ENCODE results near the gene CDYL.

Gene CDYL

DNA sequence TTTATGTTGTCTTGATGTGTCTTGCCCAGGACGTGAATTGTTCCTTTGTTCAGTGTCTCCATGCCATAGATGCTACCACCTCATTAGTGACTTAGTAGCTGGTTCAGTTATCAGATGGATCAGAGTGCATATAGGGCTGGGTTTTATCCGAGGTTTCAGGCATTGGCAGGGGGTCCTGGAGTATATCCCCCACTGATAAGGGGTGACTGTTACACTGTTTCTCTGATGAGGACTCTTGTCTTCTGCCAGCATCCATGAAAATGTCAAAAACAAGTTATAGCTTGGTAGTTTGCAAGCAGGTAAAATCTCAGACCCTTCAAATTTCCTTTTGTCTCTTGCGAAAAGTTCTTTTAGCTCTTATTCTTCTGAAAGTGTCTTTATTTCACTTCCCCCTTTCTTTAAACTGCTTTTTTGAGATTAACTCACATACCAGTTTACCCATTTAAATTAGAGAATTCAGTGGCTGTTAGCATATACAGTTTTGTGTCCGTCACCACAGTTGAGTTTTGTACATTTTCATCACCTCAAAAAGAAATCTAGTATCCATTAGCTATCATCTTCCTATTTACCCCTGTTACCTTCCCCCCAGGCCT, 109.2 kb downstream of the CDYL start:
- FAIRE-seq: no peak

DNA sequence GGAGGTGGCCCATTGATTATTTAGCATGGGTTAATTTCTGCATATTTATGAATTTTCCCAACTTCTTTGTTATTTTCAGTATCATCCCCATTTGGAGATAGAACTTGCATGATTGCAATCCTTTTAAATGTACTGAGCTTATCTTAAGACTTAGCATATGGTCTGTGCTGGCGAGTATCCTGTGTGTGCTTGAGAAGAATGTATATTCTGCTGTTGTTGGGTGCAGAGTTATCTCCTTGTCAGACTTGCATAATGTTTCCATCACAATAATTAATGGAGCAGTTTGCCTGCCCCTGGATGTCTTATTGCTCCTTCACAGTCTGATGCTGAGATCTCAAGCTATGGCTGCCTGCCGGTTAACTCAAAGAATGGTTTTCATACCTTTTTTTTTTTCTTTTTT, 112.6 kb downstream of the CDYL start:
- FAIRE-seq: no peak

DNA sequence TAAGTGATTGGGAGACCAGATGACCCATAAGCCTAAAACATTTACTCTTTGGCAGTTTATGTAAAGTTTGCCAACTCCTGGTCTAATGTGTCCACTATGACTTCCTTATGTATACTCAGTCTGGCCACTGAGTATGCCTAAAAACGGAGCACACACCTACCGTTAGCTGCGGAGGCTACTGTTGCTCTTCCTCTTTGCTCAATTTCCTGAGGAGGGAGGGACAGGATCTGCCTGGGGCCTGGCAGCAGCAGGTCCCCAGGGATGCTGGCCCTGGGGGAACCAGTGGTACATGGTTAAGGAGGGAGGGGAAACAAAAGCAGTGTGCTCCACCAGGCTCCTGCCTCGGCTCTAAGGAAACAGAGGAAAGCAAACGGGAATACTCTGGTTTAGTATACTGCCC, 113.5 kb downstream of the CDYL start:
- no peak for FAIRE-seq

DNA sequence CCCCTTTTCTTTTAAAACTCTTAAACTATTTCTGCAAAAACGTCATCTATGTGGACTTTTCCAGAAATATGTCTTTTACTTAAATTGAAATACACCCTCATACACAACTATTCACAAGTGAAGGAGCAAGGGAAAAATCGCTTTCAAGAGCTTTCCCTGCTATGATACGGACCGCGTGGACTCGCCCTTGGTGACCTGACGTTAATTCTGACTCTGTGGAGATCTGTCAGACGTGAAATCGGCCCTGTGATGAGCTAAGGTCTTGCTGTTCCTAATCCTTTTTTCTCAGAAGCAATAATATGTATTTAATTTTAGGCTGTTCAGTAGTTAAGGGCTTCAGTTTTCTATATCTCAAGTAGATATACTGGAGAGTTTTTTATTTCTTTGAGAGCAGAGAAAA, 114.0 kb downstream of the CDYL start:
- FAIRE-seq: no peak

DNA sequence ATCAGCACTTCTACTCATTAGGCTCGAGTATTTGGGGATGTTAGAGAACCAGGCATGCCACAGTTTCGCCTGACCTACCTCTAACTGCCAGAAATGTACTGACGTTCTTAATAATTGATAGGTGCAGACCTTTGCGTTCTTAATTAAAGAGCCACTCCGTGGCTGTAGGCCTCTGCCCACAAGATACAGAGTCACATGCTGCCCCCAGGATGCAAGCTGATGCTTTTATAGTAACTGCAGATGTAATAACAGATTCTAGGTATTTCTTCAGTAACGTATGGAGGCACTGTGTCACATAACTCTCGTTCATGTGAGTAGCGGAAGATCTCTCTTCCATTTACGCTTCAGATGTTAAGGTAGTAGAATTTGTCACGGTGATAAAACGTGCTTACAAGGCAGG, 114.4 kb downstream of the CDYL start:
- no peak for FAIRE-seq

DNA sequence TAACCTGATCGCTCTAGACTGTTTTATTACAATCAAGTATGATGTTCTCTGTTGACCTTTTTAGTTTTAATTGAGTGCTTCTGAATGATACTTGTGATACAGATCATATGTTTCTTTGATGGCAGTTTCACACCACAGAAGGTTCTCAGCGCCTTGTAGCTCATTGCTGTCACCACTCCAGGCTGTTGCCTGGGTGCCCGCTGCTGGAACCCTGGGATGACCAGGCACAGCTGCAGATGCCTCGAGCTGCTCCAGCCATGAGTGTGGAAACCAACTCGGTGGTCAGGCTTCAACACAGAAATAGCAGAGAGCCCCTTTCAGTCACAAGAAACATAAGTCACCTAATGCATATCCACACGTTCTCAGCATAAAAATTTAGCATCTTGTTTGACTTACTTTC, 114.9 kb downstream of the CDYL start:
- FAIRE-seq: no peak

DNA sequence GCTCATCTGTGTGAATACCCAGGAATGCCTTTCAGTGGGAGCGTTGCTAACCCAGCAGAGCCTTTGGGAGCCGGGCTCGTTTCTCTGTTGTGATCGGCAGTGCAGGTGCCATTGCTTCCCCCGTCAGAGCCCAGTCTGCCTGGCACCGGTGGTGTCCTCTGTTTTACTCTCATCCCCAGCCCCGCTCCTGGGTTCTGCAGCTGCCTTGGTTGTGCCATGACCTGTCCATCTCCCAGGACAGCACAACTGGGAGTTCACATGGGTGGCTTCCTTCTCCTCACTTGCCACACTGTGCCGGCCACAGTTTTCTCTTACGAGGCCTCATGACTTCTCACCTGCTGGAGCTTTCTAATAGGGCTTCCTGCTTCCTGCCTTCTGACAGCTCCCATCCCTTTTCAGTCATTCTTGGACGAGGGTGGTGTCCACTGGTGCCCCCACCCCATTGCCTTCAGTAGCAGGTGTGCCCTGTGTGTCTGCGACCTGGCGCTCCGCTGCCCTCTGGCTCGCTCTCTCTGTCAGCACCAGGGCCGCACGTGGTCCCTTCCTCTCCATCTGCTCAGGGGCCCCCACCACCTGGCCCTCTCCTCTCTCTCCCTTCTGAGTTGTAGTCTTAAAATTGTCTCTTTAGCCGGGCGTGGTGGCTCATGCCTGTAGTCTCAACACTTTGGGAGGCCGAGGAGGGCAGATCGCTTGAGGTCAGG, 116.7 kb downstream of the CDYL start:
- FAIRE-seq: no peak

DNA sequence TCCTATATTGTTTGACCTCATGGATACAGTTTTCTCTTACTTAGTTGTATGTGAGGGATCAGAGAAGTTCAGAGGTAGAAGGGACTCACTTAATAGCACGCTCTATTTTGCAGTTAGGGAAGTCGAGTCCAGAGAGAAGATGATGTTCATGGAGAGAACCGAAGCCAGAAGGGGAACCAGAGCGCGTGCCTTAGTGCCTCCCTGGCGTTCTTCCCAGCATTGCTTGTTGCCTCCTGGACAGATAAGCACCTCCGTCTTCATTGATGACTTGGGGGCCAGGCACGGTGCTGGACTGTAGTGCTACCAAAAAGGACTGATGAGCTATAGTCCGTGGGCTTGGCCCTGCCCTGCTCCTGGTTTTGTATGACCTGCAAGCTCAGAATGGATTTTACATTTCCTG, 117.8 kb downstream of the CDYL start:
- FAIRE-seq: no peak

DNA sequence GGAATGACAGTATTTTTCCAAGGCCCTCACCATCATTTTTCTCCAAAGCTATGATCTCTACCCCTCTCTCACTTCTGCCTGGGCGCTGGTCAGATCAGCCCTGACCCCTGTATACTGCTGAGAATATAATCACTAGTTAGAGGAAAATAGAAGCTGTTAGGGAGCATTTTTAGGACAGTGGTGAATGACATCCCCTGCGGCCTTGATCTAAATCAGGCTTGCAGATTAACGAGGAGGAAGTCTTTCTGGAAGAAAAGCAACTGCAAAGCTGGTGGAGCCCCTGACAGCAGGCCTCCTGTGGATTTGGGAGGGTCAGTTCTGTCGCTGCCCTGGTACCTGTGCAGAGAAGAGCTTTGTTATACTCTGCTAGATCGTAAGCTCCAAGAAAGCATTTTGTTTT, 119.8 kb downstream of the CDYL start:
- no peak for FAIRE-seq

DNA sequence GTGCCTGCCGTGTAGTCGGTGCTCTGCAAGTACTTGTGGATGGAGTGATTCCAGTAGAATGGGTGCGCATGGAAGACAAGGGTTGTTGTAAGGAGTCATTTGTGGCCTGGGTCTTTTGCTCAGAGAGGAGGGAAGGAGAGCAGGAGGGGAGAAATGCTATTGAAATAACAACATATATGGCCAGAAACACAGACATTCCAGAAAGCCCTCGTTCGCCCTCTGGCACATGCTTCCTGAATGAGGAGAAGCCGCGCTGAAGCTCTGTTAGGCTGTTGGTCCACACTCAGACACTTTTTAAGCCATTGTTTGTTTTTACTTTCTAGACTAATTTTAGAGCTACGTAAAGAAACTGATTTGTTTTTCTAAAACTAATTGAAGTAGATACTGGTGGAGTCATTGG, 120.2 kb downstream of the CDYL start:
- FAIRE-seq: no peak

DNA sequence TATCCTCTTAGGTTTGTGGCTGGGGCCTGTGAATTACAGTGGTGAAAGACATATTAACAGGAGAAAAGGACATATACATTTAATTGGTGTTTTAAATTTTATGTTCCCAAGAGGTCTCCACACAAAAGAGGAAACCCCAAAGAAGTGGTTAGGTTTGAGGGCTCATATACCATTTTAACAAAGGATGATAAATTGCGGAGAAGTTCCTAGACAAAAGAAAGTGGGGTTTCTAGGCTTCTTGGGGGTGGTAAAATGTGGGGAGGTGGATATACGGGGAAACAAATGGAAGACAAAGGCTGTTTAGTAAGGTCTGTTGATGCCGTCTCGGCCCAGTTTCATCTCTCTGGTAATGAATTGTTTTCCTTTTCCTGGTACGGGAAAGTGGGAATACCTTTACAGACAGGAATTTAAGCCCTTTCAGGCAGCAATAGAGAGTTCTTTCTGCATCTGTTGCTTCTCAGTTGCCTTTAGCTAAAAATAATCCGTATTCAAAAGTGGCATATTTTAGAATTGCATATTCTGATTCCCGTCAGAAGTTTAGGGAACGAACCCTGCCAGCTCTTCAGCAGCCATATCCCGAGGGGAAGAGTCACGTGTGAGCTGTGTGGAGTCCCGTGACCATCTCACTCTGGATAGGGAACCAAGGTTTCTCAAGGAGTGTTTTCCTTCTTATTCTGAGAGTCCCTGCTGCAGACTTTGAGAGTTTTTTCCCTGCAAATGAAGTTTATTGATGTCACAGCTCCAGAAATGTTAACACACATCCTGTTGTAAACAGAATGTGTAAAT, 123.2 kb downstream of the CDYL start:
- FAIRE-seq: no peak

DNA sequence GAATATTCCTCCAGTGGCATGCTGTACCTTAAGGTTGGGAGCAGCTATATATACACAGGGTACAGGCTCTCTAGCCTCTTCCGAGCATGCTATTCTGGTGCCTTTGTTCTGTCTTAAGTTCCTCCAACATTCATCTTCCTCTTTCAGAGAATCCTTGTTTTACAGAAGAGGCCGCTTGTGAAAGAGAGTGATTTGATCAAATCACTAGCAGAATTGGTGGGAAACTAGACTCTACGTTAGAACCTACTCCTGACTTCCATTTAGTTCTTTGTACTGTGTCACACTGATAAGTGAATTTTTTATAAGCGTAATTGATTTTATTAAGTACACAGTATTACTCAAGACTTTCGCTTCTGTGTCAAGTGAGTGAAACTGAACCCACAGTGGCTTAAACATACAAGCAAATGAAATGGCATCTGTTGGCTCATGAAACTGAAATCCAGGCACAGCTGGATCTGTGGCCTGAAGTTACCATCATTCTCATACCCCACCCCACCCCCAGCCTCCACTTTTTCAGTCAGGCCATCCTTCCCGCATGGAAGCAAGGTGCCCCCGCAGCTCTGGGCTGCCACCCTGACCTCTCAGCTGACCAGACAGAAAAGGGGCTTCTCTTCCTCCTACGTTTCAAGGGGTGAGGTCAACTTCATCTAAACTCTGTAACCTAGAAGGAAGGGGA, 125.3 kb downstream of the CDYL start:
- no peak for FAIRE-seq

DNA sequence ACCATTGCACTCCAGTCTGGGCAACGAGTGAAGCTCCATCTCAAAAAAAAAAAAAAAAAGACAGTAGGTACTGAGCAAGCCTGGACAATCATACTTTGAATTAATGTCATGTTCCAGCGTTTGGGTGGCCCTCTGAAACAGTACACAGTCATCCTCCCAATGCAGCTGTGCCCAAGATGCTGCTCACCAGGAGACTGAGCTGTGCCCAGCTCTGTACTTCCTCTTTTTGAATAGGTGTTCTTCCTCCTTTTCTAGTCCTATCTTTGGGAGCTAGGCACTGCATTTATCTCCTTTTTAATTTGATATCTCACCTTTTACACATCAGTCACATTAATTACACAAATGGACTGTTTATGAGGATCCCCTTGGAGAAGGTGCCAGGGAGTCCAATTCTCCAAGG, 126.2 kb downstream of the CDYL start:
- FAIRE-seq: no peak

DNA sequence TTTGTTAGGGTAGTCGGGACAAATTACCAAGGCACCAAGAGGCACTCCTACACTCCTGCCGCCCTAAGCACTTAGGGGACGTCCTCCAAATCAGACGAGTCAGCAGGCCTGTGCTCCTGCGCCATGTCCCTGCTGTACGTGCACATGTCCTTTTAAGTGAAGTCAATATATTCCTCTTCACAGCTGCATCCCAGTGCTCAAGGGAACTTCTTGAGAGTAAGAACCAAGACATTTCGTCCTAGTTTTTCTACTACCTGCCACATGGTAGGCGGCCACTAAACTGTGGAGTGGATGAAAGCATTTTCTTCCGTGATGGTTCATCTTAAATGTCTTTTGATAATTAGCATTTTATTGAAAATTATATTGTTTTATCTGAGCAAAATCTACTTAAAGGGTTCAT, 126.9 kb downstream of the CDYL start:
- FAIRE-seq: no peak

DNA sequence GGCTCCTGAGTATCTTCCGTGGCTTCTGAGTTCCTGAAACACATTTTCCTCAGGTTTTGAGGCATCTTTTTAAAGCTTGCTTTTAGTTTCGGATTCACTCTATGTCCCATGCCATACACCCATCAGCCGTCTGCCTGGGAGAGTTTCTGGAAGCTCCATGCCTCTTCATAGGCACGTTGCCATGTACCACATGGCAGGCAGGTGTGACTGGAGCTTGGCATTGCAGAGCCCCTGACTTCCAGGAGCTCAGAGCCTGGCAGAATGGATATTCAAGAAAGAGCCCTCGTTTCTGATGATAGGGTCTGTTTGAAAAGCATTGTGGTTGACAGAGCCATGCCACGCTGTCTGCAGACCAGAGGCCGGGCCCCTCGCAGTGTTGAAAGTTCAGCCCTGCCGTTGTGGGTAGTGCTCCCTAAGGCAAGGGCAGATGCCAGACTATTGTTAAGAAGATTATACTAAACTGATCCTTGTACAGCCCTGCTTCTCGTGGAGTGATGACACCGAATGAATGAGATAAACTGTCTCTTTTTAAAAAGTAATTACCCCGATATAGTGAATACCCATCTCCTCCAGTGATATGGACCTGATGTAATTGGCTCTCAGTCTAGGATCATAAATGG, 127.7 kb downstream of the CDYL start:
- FAIRE-seq: no peak

DNA sequence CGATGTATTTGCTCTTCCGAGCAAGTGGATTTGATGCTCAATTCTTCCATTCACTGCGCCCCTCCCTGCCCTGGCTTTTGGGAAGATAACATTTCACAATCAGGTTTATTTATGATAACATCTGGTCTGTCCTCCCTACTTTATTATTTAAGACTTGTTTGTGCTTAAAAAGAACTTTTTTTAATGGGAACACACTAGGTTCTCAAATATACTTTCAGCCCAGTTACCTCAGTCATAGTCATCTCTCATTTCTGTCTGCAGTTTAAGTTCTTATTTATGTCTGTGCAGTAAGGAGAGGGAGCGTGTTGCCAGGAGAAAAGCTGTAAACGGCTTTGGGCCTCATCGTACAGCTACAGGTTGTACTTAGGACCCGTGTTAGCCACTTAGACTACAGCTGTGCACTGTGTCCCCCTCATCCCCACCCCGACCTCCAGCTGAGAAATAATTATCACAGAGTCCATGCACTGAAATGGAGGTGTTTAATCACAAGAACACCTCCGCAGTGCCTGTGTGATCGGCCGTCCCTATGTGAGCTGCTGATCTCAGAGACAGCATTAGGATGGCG, 128.3 kb downstream of the CDYL start:
- FAIRE-seq: no peak

DNA sequence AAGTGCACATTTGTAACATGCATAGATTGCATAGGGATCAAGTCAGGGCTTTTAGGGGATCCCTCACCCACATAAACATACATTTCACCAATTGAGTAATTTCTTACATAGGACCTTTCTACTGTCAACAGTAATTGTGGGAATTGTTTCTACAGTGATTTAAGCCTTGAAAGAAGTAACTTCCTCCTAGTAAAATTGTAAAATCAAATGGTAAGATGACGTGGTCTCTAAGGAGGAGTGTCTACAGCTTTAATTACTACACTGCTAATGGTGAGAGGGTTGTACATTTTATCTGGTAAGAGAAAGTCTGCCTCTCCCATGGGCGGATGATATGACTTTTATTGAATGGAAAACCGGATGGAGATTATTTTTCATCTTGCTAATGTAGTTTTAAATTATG, 129.6 kb downstream of the CDYL start:
- no peak for FAIRE-seq

DNA sequence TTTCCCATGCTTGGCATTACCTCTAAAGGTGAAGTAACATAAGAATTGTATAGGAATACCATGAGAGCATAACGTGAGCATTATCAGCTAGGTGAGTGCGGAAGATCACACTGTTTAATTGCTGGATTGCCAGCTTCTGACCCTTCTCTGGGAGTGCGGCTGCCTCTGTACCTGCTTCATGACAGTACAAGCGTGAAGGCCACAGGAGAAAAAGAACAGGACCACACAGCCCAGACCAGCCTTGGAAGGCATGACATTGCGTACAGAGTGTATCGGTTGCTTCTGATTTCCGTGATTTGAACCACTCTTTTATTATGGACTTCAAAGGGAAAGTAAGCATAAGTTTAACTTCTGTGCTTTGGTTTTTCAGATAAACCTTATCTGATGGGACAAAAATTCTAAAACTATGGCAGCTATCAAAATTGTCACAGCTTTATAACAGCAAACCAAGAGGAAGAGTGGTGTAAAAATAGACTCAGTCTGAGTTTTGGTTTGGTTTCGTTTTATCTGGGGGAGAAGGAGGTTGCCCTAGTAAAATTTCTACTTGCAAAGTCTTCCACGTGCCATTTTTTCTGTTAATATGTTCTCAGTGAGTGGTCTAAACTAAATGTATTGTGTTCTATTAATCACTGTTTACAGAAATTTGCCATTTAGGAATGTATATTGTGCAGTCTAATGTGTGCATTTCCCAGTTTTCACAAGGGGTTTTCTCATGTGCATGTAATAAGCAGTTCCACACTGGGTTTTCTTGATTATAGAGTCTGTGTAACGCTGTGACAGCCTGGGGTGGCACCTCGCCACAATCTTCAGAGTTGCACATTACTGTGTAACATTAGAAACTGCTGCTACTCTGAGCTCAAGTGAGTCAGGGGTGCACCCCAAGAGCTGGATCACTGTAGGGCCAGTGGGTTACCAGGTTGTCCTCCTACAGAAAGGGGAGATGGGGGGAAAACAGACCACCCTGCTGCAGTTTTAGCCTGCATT, 130.4 kb downstream of the CDYL start:
- no peak for FAIRE-seq

DNA sequence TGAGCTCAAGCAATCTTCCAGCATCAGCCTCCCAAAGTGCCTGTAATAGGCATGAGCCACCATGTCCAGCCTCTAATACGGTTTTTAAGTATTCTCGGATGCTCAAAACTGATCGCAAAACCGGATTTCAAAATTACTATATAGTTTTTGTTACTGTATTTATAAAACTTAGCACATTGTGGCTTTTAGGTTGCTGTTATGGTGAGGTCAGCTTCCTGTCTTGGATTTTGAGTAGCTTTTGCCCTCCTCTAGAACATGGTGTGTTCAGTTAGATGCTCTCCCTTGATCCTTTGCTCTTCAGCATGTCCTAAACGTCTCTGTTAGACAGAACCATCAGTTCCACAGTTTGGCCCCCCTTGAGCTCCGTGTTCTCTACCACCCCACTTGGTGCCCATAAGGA, 131.4 kb downstream of the CDYL start:
- FAIRE-seq: no peak

DNA sequence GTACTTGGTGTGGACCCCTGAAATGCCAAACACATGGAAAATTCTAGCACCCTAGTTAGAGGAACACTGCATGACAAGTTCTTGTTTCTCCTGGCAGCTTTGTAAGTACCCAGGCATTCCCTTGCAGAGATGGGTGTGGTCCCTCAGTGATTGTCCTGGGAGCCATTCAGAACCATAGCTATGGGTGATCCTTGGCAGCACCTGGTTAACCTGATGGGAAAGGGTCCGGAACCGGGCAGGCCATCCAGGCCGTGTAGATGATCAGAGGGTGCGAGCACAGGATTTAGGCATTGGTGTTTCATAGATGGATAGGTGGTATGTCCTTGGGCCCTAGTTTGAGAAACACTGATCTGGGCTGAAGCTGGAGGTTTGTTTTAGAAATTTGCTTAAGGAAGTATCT, 131.9 kb downstream of the CDYL start:
- no peak for FAIRE-seq

DNA sequence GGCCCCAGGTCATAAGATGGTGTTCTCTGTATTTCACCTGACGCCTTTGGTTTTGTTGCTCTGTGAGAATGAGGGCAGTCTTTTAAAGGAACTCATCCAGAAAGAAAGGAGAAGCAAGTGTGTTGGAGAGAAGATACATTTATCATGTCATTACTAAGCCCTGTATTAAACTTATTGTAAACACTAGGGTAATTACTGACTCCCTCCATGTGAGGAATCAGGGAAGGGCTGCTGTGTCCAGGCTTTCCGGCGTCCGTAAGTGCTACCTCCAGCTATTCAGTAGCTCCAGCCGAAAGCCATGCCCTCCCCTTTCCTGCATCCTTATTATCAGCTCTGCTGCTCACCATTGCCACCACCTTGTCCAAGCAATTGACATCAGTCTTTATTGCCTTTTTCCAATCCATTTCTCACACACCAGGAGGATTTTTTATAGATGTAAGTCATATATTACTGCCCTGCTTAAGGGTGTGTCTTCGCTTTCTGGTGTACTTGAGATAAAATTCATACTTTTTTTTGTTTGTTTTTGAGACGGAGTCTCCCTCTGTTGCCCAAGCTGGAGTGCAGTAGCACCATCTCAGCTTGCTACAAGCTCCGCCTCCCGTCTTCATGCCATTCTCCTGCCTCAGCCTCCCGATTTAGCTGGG, 133.0 kb downstream of the CDYL start:
- no peak for FAIRE-seq

Measured in colon (tissue), 2 donors.